Measurements from ENCODE around the gene AGBL5. TPM values are rescaled to one million over a fixed set of nuclear protein-coding genes. Genes with fewer than 3 reads are reported as not detected.
"Not testable (repeated sequence)": the region's sequence is repeated elsewhere in the genome, so short reads cannot be mapped to it uniquely, and the experiment has no call there.

The AGBL5 gene
- polyA plus RNA-seq, 1 donor (not counting 4 experiments of a cell fraction or from before 2014, with no cell fraction given): 25.5 TPM

GRCh38 chr2:27117995-27118524 is 66.6 kb downstream of the AGBL5 start:
- Histone ChIP-seq H3K4me2 (ENCODE audit: control insufficient read depth, extremely low read depth, insufficient read depth, low read depth, low read length) (peak overlapping the region; percentile 65), H3K9me3 (ENCODE audit: control insufficient read depth, low read depth, low read length) (no peaks in the 10 kb centered on the region), H3K4me1 (ENCODE audit: control insufficient read depth, extremely low read depth, insufficient read depth, low read length) (peaks cover 3% of the 10 kb centered on the region), H3K36me3 (ENCODE audit: control insufficient read depth in 2 of 2, extremely low read depth in 1 of 2, insufficient read depth in 2 of 2, low read length in 2 of 2) (no peaks in the 10 kb centered on the region), H2AFZ (ENCODE audit: control insufficient read depth, low read length) (no peak overlapping the region), H3K27ac (ENCODE audit: control insufficient read depth, insufficient read depth, low read length) (no peak overlapping the region), H3K9ac (ENCODE audit: control insufficient read depth, extremely low read depth, insufficient read depth, low read length) (no peak overlapping the region), H3K4me3 (ENCODE audit: control insufficient read depth in 2 of 3, extremely low read depth in 1 of 3, insufficient read depth in 2 of 3, low read depth in 1 of 3, low read length in 3 of 3) (peak overlapping the region in 2 of 3 experiments; percentile 28 to 44), H3K79me2 (ENCODE audit: control insufficient read depth, insufficient read depth, low read length) (no peaks in the 10 kb centered on the region), H3K9me1 (ENCODE audit: control insufficient read depth, extremely low read depth, insufficient read depth, low read length) (no peaks in the 10 kb centered on the region), H3K27me3 (ENCODE audit: control insufficient read depth, extremely low read depth, insufficient read depth, low read length) (peaks cover 55% of the 10 kb centered on the region), H4K20me1 (ENCODE audit: control insufficient read depth, extremely low read depth, insufficient read depth, low read length) (no peaks in the 10 kb centered on the region)
- TF ChIP-seq EZH2 (IDR thresholded peaks at IDR 0.05; ENCODE audit: low read length) (peak; percentile 25), CTCF (optimal IDR thresholded peaks at IDR 0.05 in 1 of 3, IDR thresholded peaks at IDR 0.05 in 1 of 3, conservative IDR thresholded peaks at IDR 0.05 in 1 of 3; ENCODE audit: extremely low read depth in 1 of 3, insufficient read depth in 2 of 3, low read length in 3 of 3) (no peak)
- dilution Hi-C loops (cut with MboI; ENCODE audit: extremely low pct_ligation_motif_present, low sequenced_read_pairs): no loop called here
- DNase-seq (ENCODE audit: low read depth, low spot score): no peak
- no peak for FAIRE-seq

- Histone ChIP-seq H3K27me3 (ENCODE audit: control insufficient read depth, extremely low read depth, insufficient read depth, low read length) (peaks cover 59% of the 10 kb centered on the region), H3K4me2 (ENCODE audit: control insufficient read depth, extremely low read depth, insufficient read depth, low read depth, low read length) (peak within 1 kb of the TSS; percentile 65), H3K4me1 (ENCODE audit: control insufficient read depth, extremely low read depth, insufficient read depth, low read length) (peaks cover 3% of the 10 kb centered on the region), H4K20me1 (ENCODE audit: control insufficient read depth, extremely low read depth, insufficient read depth, low read length) (no peaks in the 10 kb centered on the region), H3K9me1 (ENCODE audit: control insufficient read depth, extremely low read depth, insufficient read depth, low read length) (no peaks in the 10 kb centered on the region), H3K4me3 (ENCODE audit: control insufficient read depth in 2 of 3, extremely low read depth in 1 of 3, insufficient read depth in 2 of 3, low read depth in 1 of 3, low read length in 3 of 3) (peak within 1 kb of the TSS; percentile 28 to 46 (median 44)), H3K9me3 (ENCODE audit: control insufficient read depth, low read depth, low read length) (no peaks in the 10 kb centered on the region), H3K9ac (ENCODE audit: control insufficient read depth, extremely low read depth, insufficient read depth, low read length) (no peak within 1 kb of the TSS), H3K79me2 (ENCODE audit: control insufficient read depth, insufficient read depth, low read length) (no peaks in the 10 kb centered on the region), H3K36me3 (ENCODE audit: control insufficient read depth in 2 of 2, extremely low read depth in 1 of 2, insufficient read depth in 2 of 2, low read length in 2 of 2) (no peaks in the 10 kb centered on the region), H3K27ac (ENCODE audit: control insufficient read depth, insufficient read depth, low read length) (no peak within 1 kb of the TSS), H2AFZ (ENCODE audit: control insufficient read depth, low read length) (peak within 1 kb of the TSS; percentile 68)
- FAIRE-seq (no peak), DNase-seq (ENCODE audit: low read depth, low spot score) (no peak)
- dilution Hi-C loops (cut with MboI; ENCODE audit: extremely low pct_ligation_motif_present, low sequenced_read_pairs): no loop called here
- no peak for TF ChIP-seq CTCF (optimal IDR thresholded peaks at IDR 0.05 in 1 of 3, IDR thresholded peaks at IDR 0.05 in 1 of 3, conservative IDR thresholded peaks at IDR 0.05 in 1 of 3; ENCODE audit: extremely low read depth in 1 of 3, insufficient read depth in 2 of 3, low read length in 3 of 3)
- peak; percentile 38 for TF ChIP-seq EZH2 (IDR thresholded peaks at IDR 0.05; ENCODE audit: low read length)
Observed at GRCh38 chr2:27118525-27119329, 67.3 kb downstream of the AGBL5 start, which contains the start of gene CGREF1. Gene CGREF1 (minus strand): TSS chr2:27119128. CDS start chr2:27104366, 14,762 bp downstream.

GRCh38 chr2:27119330-27119670 is 67.8 kb downstream of the AGBL5 start:
- H3K79me2 ChIP-seq (ENCODE audit: control insufficient read depth, insufficient read depth, low read length); H3K9me1 ChIP-seq (ENCODE audit: control insufficient read depth, extremely low read depth, insufficient read depth, low read length); H3K4me1 ChIP-seq (ENCODE audit: control insufficient read depth, extremely low read depth, insufficient read depth, low read length); DNase-seq (ENCODE audit: low read depth, low spot score); H3K9ac ChIP-seq (ENCODE audit: control insufficient read depth, extremely low read depth, insufficient read depth, low read length); H3K27ac ChIP-seq (ENCODE audit: control insufficient read depth, insufficient read depth, low read length); H2AFZ ChIP-seq (ENCODE audit: control insufficient read depth, low read length); H4K20me1 ChIP-seq (ENCODE audit: control insufficient read depth, extremely low read depth, insufficient read depth, low read length); H3K36me3 ChIP-seq (ENCODE audit: control insufficient read depth in 2 of 2, extremely low read depth in 1 of 2, insufficient read depth in 2 of 2, low read length in 2 of 2); H3K9me3 ChIP-seq (ENCODE audit: control insufficient read depth, low read depth, low read length); FAIRE-seq; dilution Hi-C loops (cut with MboI; ENCODE audit: extremely low pct_ligation_motif_present, low sequenced_read_pairs): not testable (repeated sequence)
- peak overlapping the region; percentile 65 for H3K4me2 ChIP-seq (ENCODE audit: control insufficient read depth, extremely low read depth, insufficient read depth, low read depth, low read length)
- H3K27me3 ChIP-seq (ENCODE audit: control insufficient read depth, extremely low read depth, insufficient read depth, low read length): peaks cover 63% of the 10 kb centered on the region
- H3K4me3 ChIP-seq (ENCODE audit: control insufficient read depth in 2 of 3, extremely low read depth in 1 of 3, insufficient read depth in 2 of 3, low read depth in 1 of 3, low read length in 3 of 3): peak overlapping the region in 1 of 3 experiments; percentile 26
